Left lung (tissue), 10 donors: ENCODE measurements around the gene SLC24A4. TPM values are rescaled to one million over a fixed set of nuclear protein-coding genes. Genes with fewer than 3 reads are reported as not detected.

ENCODE experiments used
- ATAC-seq: fragments of 200-7000 bp; cut with Tn5 transposase; one replicate; pipeline ENCODE4 v1.9.1; 2020; ENCODE audit warnings: moderate library complexity
- DNase-seq, 4 donors: peaks; one replicate each; pipeline ENCODE4 v3.0.0-alpha.2; 2013 to 2020
- H3K27ac ChIP-seq, 2 donors: fragments of 200-600 bp; sonication (generic) in 1 of 2; one replicate each; pipeline versions ENCODE4 v1.5.0 to v1.8.0; 2020 to 2021
- H3K27me3 ChIP-seq, 2 donors: fragments of 200-600 bp; sonication (generic) in 1 of 2; one replicate each; pipeline versions ENCODE4 v1.5.0 to v1.8.0; 2020 to 2021
- H3K36me3 ChIP-seq, 2 donors: fragments of 200-600 bp; sonication (generic) in 1 of 2; one replicate each; pipeline versions ENCODE4 v1.5.0 to v1.8.0; 2020 to 2021
- H3K4me1 ChIP-seq, 2 donors: fragments of 200-600 bp; one replicate each; pipeline ENCODE4 v1.8.0; 2021
- H3K4me3 ChIP-seq, 2 donors: fragments of 200-600 bp; sonication (generic) in 1 of 2; one replicate each; pipeline versions ENCODE4 v1.5.0 to v1.8.0; 2020 to 2021; ENCODE audit warnings: mild to moderate bottlenecking in 1 of 2
- H3K9me3 ChIP-seq, 2 donors: fragments of 200-600 bp; sonication (generic) in 1 of 2; one replicate each; pipeline versions ENCODE4 v1.5.0 to v1.8.0; 2020 to 2021
- intact Hi-C, 2 donors: fragments of 100-400 bp; cut with DNase I; formaldehyde crosslinking; loops; one replicate each; pipeline versions ENCODE4 v1.11.2 to v1.14.2; 2022
- polyA plus RNA-seq, 6 donors: library from polyadenylated mRNA; unstranded; fragments of 120-200 nt; gene quantifications; one replicate each; pipeline ENCODE4 v1.2.1, GENCODE V29; 2013; ENCODE audit not compliant: insufficient read length in 6 of 6
- total RNA-seq, 2 donors: library from RNA; stranded (reverse); fragmentation: NEBNext Ultra II Directional; extraction: Animal tissue kit (Norgen Biotek cat#: 25700); gene quantifications; one replicate each; pipeline ENCODE4 v1.2.1, GENCODE V29; 2021
- TF ChIP-seq, protein P1 (sequence below), 2 donors: fragments of 200-600 bp; sonication (generic) in 1 of 2; IDR thresholded peaks; one replicate each; pipeline versions ENCODE4 v1.5.0 to v1.8.0; 2021; ENCODE audit warnings: antibody characterized with exemption in 2 of 2
- donor health status: DM: no; HTN: yes; CAD: no.
- donor health status: DM: no; HTN: no; CAD: no.

Gene SLC24A4
- total and polyA plus RNA-seq, 8 donors = 0.25 to 2.0 (median 0.47) TPM

DNA sequence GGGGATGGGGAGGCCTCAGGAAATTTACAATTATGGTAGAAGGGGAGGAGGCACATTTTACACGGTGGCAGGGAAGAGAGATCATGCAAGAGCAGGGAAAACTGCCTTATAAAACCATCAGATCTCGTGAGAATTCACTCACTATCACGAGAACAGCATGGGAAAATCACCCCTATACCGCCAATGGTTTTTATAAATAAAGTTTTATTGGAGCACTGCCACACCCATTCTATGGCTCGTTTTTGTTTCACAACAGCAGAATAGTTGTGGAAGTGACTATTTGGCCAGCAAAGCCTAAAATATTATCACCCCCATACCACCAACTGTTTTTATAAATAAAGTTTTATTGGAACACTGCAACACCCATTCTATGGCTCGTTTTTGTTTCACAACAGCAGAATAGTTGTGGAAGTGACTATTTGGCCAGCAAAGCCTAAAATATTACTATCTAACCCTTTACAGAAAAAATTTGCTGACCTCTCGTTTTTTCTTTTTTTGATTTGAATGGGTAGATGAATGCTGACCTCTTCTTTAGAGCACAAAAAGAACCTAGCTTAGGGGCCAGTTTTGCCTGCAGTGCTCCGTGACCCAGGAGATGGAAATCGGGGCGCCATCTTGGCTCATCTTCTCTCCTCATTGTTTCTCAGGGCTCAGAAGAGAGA is 113.3 kb downstream of the SLC24A4 start:
- H3K36me3 ChIP-seq = no peaks in the 10 kb centered on the region
- no peaks in the 10 kb centered on the region for H3K9me3 ChIP-seq
- no peak overlapping the region for H3K27ac ChIP-seq
- no peak for DNase-seq
- intact Hi-C loops = no loop called here
- H3K27me3 ChIP-seq = no peaks in the 10 kb centered on the region
- no peak overlapping the region for H3K4me3 ChIP-seq
- TF ChIP-seq, protein P1, sequence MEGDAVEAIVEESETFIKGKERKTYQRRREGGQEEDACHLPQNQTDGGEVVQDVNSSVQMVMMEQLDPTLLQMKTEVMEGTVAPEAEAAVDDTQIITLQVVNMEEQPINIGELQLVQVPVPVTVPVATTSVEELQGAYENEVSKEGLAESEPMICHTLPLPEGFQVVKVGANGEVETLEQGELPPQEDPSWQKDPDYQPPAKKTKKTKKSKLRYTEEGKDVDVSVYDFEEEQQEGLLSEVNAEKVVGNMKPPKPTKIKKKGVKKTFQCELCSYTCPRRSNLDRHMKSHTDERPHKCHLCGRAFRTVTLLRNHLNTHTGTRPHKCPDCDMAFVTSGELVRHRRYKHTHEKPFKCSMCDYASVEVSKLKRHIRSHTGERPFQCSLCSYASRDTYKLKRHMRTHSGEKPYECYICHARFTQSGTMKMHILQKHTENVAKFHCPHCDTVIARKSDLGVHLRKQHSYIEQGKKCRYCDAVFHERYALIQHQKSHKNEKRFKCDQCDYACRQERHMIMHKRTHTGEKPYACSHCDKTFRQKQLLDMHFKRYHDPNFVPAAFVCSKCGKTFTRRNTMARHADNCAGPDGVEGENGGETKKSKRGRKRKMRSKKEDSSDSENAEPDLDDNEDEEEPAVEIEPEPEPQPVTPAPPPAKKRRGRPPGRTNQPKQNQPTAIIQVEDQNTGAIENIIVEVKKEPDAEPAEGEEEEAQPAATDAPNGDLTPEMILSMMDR (IDR thresholded peaks at IDR 0.05) = no peak
- H3K4me1 ChIP-seq = peaks cover 0 to 12% of the 10 kb centered on the region in 2 donors
- no peak for ATAC-seq

DNA sequence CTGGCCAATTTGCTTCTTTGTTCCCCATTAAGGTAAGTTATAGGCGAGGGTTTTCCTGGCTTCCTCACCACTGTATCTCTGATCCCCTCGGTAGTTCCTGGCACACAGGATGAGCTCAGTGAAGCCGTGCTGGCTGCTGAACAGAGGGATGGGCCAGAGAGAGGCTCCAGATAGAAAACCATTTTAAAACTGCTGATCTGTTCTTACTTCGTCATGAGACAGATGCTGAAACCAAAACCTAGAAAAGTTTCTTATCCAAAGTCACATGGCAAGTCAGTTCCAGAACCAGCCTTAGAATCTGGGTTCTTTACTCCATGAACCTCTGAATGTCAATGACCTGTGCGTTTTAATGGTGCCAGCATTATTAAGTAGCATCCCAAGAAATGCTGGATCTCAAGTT is 114.3 kb downstream of the SLC24A4 start:
- no peak for DNase-seq
- Histone ChIP-seq H3K4me1 (peaks cover 0 to 12% of the 10 kb centered on the region in 2 donors), H3K4me3 (no peak overlapping the region), H3K9me3 (no peaks in the 10 kb centered on the region), H3K27me3 (no peaks in the 10 kb centered on the region), H3K36me3 (no peaks in the 10 kb centered on the region), H3K27ac (no peak overlapping the region)
- intact Hi-C loops = no loop called here
- no peak for ATAC-seq
- TF ChIP-seq, protein P1 (IDR thresholded peaks at IDR 0.05) = no peak

DNA sequence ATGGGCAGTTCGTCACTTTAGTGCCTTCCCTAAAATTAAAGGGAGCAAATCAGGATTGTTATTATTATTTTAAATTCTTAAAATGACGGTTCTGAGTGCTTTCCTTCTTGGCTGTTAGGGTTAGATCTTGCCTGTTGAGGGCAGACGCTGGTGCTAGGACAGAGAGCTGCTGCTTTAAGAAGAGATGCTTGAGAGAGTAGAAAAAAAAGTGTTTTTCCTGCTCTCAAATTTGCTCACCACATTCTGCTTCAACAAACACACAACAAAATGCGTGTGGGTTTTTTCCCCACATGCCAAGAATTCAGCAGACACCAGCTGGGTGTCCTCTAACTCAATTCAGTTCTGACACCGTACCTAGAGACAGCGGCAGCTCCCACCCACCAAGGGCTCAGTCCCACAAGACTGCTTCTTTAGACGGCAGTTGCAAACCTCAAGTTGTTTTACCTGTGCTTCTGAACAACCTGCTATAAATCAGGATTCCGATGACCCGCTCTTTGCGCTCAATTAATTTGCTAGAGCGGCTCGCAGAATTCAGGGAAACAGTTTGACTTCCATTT is 114.8 kb downstream of the SLC24A4 start:
- intact Hi-C loops = no loop called here
- Histone ChIP-seq H3K4me3 (no peak overlapping the region), H3K27me3 (no peaks in the 10 kb centered on the region), H3K27ac (no peak overlapping the region), H3K36me3 (no peaks in the 10 kb centered on the region), H3K4me1 (peaks cover 0 to 12% of the 10 kb centered on the region in 2 donors), H3K9me3 (no peaks in the 10 kb centered on the region)
- TF ChIP-seq, protein P1 (IDR thresholded peaks at IDR 0.05) = no peak
- DNase-seq (no peak), ATAC-seq (no peak)

DNA sequence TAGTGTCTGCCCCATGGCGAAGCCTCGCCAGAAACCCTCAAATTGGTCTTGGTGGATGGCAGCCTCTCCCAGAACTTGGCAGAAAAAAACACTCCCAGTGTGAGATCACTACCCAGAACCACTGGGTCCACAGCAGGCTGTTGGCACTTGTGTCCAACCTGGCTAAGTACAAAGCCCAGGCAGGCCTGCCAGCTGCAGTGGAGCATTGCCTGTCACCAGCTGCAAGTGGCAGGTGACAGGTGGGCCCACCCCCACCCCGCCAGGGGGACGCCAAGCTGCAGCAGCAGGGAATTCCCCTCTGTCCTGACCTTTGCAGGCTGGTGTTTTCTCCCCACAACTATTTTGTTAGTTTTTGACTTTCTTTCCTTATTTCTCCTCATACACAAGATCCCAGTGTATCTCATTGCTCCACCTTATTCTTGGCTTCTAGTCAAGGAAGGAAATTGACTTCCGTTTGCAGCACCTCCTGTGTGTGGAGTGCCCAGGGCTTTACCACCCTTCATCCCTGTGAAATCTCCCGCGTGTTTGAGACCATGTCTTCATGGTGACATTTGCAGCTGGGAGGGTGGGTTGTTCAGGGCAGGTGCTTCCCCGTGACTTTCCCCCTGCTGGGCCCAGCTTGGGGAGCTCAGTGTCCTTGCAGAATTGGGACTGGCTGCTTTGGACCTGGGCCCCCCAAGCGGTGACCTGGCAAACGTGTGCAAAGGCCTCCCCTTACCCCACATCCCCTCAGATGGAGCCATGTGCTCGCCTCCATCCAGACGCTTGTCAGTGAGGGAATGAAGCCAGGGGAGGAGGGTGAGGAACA is 116.8 kb downstream of the SLC24A4 start:
- Histone ChIP-seq H3K36me3 (no peaks in the 10 kb centered on the region), H3K4me1 (peaks cover 0 to 12% of the 10 kb centered on the region in 2 donors), H3K27ac (no peak overlapping the region), H3K4me3 (no peak overlapping the region), H3K27me3 (no peaks in the 10 kb centered on the region), H3K9me3 (no peaks in the 10 kb centered on the region)
- ATAC-seq = no peak
- TF ChIP-seq, protein P1 (IDR thresholded peaks at IDR 0.05) = no peak
- intact Hi-C loops = no loop called here
- DNase-seq = no peak

DNA sequence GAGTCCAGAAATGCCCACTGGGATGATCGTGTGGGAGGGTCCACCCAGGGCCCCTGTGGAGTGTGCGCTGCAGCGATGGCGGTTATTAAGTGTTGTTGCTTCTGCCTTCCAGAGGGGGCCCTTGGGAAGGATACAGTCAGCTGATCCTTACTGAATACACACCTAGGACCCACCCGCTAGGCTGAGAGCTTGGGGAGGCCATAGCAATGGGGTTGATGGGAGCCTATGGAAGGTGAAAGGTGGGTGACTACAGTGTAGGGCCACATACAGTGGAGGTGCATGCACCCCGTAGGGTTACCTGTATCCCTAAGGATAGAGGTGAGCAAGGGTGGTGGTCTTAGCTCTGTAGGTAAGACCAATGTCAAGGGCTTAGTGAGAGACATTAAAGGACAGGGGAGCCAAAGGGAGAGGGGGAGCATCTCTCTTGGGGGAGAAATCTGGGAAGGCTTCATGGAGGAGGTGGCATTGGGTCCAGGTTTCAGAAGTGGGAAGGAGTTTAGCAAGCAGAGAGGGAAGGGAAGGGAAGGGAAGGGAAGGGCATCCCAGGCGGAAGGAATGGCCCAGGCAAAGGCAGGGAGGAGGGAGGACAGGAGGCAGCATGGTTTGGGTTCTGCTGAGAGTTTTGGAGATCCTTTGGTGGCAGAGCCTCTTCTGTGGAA is 117.5 kb downstream of the SLC24A4 start:
- DNase-seq (no peak), ATAC-seq (no peak)
- intact Hi-C loops = no loop called here
- H3K36me3 ChIP-seq = no peaks in the 10 kb centered on the region
- no peak overlapping the region for H3K27ac ChIP-seq
- H3K9me3 ChIP-seq = no peaks in the 10 kb centered on the region
- peaks cover 0 to 12% of the 10 kb centered on the region in 2 donors for H3K4me1 ChIP-seq
- TF ChIP-seq, protein P1 (IDR thresholded peaks at IDR 0.05) = no peak
- H3K27me3 ChIP-seq = no peaks in the 10 kb centered on the region
- H3K4me3 ChIP-seq = no peak overlapping the region
